GM15510 (cell line): ENCODE results near the gene SELP.

ENCODE experiments used
- POLR2A ChIP-seq: IDR thresholded peaks from 3 replicates; pipeline ENCODE4 v1.6.1; 2011; ENCODE audit warnings: borderline replicate concordance; ENCODE audit not compliant: insufficient read length; ENCODE audit errors: extremely low read depth

SELP gene

GRCh38 chr1:169630006-169630405, at the start of gene SELP:
Gene SELP (minus strand): TSS chr1:169630124. CDS start chr1:169630074, 50 bp downstream.
- no peak for TF ChIP-seq POLR2A

GRCh38 chr1:169679692-169680091, 49.8 kb upstream of the SELP start:
- no peak for TF ChIP-seq POLR2A

- TF ChIP-seq POLR2A, result no peak
These were observed 46.1 kb upstream of the SELP start for GRCh38 chr1:169676001-169676400.

DNA sequence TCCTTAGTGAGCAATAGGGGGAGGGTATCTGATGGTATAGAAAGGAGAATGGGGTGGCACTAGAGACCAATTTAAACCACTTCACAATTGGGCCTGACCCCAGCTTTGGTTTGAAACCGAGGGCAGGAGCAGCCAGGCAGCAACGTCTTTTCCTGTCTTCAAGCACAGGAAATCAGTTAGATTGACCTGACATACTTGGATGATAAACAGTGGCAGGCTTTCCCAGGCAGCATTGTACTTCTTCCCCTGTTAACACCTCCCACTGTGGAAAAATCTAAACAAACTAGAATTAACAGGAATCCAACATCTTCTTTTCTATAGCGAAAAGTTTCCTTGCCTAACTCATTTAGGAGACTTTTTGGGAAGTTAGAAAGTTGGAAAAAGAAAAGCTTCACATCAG, 40.9 kb upstream of the SELP start:
- TF ChIP-seq POLR2A, result no peak

- no peak for TF ChIP-seq POLR2A
These were observed 23.9 kb upstream of the SELP start for GRCh38 chr1:169653873-169654272.

DNA sequence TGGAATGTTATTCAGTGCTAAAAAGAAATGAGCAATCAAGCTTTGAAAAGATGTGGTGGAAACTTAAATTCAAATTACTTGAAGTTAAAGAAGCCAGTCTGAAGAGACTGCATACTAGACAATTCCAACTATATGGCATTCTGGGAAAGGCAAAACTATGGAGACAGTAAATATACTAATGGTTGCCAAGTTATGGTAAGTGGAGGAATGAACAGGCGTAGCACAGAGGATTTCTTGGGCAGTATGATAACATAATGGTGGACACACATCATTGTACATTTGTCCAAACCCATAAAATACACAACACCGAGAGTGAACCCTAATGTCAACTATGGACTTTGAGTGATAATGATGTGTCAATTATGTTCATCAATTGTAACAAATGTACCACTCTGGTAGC, 21.1 kb upstream of the SELP start:
- no peak for TF ChIP-seq POLR2A

DNA sequence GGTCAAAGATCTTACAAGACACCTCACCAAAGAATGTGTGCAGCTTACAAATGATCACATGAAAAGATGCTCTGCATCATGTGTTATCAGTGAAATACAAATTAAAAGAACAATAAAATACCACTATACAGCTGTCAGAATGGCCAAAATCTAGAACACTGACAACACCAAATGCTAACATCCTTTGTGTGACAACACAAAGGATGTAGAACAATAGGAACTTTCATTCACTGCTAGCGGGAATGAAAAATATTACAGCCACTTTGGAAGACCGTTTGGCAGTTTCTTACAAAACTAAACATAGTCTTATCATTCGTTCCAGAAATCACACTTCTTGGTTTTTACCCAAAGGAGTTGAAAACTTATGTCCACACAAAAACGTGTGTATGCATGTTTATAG, 20.6 kb upstream of the SELP start:
- TF ChIP-seq POLR2A, result no peak

DNA sequence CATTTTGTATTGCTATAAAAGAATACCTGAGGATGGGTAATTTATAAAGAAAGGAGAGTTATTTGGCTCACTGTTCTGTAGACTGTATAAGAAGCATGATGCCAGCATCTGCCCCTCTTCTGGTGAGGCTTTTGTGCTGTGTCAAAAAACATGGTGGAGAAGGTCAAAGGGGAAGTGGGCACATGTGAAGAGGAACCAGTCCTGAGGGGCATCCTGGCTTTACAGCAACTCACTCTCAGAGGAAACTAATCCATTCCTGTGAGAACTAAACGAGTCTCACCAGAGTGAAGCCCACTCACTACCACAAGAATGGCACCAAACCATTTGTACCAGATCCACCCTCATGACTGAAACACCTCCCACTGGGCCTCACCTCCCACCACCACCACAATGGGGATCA, 18.8 kb upstream of the SELP start:
- TF ChIP-seq POLR2A, result no peak

GRCh38 chr1:169648187-169648586, 18.3 kb upstream of the SELP start:
- TF ChIP-seq POLR2A, result no peak

DNA sequence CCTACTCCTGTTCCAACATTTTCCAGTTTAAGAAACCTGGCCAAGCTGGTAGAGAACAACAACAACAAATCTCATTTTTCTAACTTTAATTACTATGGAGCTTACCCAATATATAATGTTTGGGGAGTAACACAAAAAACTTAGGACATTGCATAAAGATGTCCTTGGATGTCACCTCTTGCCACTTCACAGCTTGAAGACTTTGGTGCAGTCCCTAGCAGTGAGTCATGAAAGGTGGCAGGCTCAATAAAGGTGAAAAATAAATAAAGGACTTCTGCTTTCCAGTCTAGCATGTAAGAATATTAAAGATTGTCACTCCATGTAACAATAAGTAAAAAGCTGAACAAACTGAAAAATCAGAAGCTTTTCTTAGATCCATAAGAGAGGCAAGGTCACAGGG, 17.6 kb upstream of the SELP start:
- no peak for TF ChIP-seq POLR2A

DNA sequence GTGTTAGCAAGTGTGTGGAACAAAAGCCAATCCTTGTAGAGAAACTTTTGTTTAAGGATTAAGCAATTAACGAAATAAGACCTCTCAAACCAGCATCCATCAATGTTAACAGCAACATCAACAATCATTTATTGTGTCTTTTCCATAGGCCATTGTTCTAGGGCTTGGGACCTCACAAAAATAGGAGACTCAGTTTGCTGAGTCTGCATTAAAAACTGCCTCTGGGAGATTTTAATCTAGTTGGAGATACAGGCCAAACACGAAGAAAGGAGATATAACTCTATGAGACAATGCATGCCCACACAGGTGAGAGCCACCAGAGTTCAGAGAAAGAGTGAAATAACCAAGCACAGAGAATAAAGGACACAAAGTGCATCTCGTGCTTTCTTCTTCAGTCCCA, 14.4 kb upstream of the SELP start:
- TF ChIP-seq POLR2A, result no peak

GRCh38 chr1:169634877-169635276, 5.0 kb upstream of the SELP start:
- no peak for TF ChIP-seq POLR2A

DNA sequence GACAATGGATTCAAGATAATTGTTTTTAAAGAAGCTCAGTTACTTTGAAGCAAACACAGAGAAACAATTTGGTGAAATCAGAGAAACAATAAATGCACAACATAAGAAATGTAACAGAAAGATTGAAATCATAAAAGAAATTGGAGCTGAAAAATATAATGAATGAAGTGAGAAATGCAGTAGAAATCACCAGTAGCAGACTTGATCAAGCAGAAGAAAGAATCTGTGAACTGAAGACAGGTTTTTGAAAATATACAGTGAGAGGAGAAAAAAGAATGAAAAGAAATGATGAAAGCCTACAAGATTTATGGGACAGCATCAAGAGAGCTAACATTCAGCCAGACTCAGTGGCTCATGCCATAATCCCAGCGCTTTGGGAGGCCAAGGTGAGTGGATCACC, 4.2 kb upstream of the SELP start:
- no peak for TF ChIP-seq POLR2A

GRCh38 chr1:169631249-169631648, 1.3 kb upstream of the SELP start:
- TF ChIP-seq POLR2A, result no peak

DNA sequence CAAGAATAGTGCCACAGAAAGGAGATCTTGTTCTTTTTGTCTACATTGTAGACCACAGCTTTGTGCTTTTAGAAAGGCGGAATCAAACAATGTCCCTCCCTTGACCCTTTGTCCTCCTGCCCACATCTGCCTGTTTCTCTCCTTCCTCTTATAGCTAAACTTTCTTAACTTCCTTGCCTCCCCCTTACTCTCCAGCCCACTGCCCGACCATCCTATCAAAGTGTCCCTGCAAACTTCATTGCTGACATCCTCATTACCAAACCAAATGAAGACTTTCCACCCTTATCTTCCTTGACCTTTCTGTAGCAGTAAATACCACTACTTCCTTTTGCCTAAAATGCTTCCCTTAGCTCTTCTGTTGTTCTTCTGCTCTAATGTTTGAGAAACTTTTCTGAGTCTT, 5.0 kb downstream of the SELP start:
- no peak for TF ChIP-seq POLR2A

GRCh38 chr1:169624122-169624521, 5.8 kb downstream of the SELP start:
- no peak for TF ChIP-seq POLR2A
